GM10248 (cell line): ENCODE measurements around the gene INSIG1.
A peak's percentile ranks its signal among the peaks of the same experiment; 100 is the strongest.

Experiments used
- CTCF ChIA-PET: fragments of 300-600 bp; sonication (Branson Sonifier 250); formaldehyde crosslinking; extraction: SDS; loops from one replicate; lab custom pipeline; 2021; ENCODE audit warnings: antibody characterized with exemption; lab: Yijun Ruan, JAX
- POLR2A ChIA-PET: fragments of 350-650 bp; sonication (Branson Sonifier 250); formaldehyde crosslinking; extraction: SDS; loops from one replicate; lab custom pipeline; 2020; ENCODE audit warnings: antibody characterized with exemption; lab: Yijun Ruan, JAX
- DNase-seq: peaks from one replicate; pipeline ENCODE4 v3.0.0; 2012; ENCODE audit errors: extremely low spot score
- TF ChIP-seq, protein P1 (sequence below): IDR thresholded peaks from 2 replicates; pipeline ENCODE4 v1.5.1; 2012; ENCODE audit warnings: mild to moderate bottlenecking, low read depth; ENCODE audit errors: extremely low read depth, missing control alignments, control extremely low read depth

Gene INSIG1

DNA sequence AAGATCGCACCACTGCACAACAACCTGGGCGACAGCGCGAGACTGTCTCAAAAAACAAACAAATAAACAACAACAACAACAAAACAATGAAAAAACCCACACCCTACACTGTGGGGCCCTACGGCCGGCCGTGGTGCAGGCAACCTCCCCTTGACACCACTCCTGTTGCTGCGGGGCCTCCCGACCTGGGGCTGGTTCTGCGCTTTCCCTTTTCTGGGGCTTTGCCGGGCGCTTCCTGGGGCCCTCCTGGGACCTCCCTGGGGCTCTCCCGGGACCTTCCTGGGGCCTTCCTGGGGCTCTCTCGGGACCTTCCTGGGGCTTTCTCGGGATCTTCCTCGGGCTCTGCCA is 46.6 kb downstream of the INSIG1 start:
- ChIA-PET POLR2A (no interaction called here), CTCF (interaction anchor here (0.7 to 5.0 kb wide), 42 partner anchors 9 to 433 kb away, joined by 3 to 44 read pairs (median 7); partner anchors contain the start of gene INSIG1)
- peak; percentile 75 for DNase-seq

GRCh38 chr7:155344618-155345433 is 47.1 kb downstream of the INSIG1 start:
- DNase-seq, result peak; percentile 89
- ChIA-PET POLR2A (no interaction called here), CTCF (interaction anchor here (0.6 to 5.0 kb wide), 57 partner anchors 9 to 433 kb away, joined by 3 to 44 read pairs (median 5); partner anchors contain the start of gene INSIG1)
- TF ChIP-seq, protein P1, sequence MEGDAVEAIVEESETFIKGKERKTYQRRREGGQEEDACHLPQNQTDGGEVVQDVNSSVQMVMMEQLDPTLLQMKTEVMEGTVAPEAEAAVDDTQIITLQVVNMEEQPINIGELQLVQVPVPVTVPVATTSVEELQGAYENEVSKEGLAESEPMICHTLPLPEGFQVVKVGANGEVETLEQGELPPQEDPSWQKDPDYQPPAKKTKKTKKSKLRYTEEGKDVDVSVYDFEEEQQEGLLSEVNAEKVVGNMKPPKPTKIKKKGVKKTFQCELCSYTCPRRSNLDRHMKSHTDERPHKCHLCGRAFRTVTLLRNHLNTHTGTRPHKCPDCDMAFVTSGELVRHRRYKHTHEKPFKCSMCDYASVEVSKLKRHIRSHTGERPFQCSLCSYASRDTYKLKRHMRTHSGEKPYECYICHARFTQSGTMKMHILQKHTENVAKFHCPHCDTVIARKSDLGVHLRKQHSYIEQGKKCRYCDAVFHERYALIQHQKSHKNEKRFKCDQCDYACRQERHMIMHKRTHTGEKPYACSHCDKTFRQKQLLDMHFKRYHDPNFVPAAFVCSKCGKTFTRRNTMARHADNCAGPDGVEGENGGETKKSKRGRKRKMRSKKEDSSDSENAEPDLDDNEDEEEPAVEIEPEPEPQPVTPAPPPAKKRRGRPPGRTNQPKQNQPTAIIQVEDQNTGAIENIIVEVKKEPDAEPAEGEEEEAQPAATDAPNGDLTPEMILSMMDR, result peak; percentile 77

More for the DNA sequence above, 46.6 kb downstream of the INSIG1 start:
- TF ChIP-seq, protein P1, result no peak

DNA sequence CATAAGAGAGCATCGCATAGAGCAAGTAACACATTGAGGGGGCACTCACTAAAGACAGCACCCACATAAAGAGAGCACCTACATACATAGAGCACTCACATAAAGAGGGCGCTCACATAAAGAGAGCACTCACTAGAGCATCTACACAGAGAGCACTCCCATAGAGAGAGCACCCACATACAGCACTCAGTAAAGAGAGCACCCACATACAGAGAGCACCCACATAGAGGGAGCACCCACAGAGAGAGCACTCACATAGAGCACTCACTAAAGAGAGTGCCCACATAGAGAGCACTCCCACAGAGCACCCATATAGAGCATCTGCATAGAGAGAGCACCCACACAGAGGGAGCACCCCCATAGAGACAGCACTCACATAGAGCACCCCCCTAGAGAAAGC is 47.8 kb downstream of the INSIG1 start:
- ChIA-PET CTCF (interaction anchor here (0.6 to 5.0 kb wide), 49 partner anchors 8 to 434 kb away, joined by 3 to 44 read pairs (median 6); partner anchors contain the start of gene INSIG1), POLR2A (no interaction called here)
- no peak for DNase-seq
- TF ChIP-seq, protein P1, result no peak

DNA sequence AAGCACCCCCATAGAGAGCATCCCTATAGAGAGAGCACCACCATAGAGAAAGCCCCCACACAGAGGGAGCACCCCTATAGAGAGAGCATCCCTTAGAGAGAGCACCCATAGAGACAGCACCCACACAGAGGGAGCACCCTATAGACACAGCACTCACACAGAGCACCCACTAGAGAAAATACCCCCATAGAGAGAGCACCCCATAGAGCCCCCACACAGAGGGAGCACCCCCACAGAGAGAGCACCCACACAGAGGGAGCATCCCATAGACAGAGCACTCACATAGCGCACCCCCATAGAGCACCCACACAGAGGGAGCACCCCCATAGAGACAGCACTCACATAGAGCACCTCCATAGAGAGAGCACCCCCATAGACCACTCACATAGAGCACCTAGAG is 48.6 kb downstream of the INSIG1 start:
- no peak for DNase-seq
- ChIA-PET CTCF (no interaction called here), POLR2A (no interaction called here)
- TF ChIP-seq, protein P1, result no peak

- no peak for DNase-seq
- ChIA-PET CTCF (interaction anchor here (1.2 kb wide), 1 partner anchor 421 kb away, joined by 4 read pairs; no protein-coding TSS in a partner anchor), POLR2A (no interaction called here)
- TF ChIP-seq, protein P1, result no peak
Measured at GRCh38 chr7:155348806-155349205, 51.1 kb downstream of the INSIG1 start.

DNA sequence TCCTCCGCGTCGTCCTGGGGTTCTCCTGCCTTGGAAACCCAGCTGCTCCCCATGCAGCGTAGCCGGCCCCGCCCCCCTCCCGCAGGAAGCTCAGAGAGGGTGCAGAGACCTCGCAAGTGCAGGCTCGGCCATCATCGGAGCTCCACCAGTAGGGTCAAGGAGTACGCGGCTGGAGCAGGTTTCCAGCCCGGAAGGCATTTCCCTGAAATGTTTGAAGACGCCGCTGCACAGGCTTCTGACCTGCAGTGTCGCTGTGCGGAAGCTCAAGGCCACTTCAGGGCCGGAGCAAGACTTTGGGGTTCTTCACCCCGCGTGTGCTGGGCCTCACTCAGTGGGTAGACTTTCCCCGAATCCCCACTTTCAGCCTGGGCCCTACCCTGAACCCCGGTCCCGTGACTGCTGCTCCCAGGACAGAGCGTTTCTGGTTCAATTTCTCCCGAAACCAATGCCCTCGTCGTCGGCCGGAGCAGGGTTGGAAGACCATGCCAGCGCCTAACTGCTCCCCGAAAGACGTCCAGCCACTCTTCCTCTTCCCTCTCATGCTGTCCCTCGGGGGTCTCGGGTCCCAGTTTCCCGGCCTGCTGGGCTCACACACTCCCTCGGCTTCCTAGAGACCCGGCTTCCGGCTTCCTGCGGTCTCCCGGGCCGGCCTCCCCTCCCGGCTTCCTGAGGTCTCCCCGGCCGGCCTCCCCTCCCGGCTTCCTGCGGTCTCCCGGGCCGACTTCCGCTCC is 52.1 kb downstream of the INSIG1 start:
- DNase-seq, result no peak
- TF ChIP-seq, protein P1, result no peak
- ChIA-PET POLR2A (no interaction called here), CTCF (interaction anchor here (1.2 kb wide), 1 partner anchor 422 kb away, joined by 4 read pairs; no protein-coding TSS in a partner anchor)
